SK-N-SH (cell line): ENCODE measurements around the gene CDKN1B. TPM values are rescaled to one million over a fixed set of nuclear protein-coding genes. Genes with fewer than 3 reads are reported as not detected.

Experiments used
- CTCF ChIA-PET: fragments of 300-600, 350-600 bp; formaldehyde crosslinking; extraction: SDS; loops from one replicate; lab custom pipeline; 2021; lab: Yijun Ruan, JAX
- POLR2A ChIA-PET: fragments of 350-600 bp; sonication (Branson Sonifier 250); formaldehyde crosslinking; extraction: SDS; loops from one replicate; lab custom pipeline; 2020; ENCODE audit warnings: antibody characterized with exemption, inconsistent platforms; lab: Yijun Ruan, JAX
- DNase-seq: peaks from one replicate; pipeline ENCODE4 v3.0.0; 2012
- H2AFZ ChIP-seq: fragments of 200-600 bp; sonication (generic); 2 replicates; pipeline ENCODE4 v1.8.1; 2016; ENCODE audit warnings: antibody characterized with exemption, mild to moderate bottlenecking, low read depth
- H3F3A ChIP-seq: fragments of 200-600 bp; sonication (generic); replicated peaks from 2 replicates; pipeline ENCODE3; 2016; ENCODE audit warnings: antibody characterized with exemption, mild to moderate bottlenecking; ENCODE audit not compliant: insufficient read depth
- H3K27ac ChIP-seq, 2 experiments: fragments of 200-500 bp in 1 of 2; fragments of 200-600 bp in 1 of 2; sonication (Bioruptor generic) in 1 of 2; sonication (generic), shearing (Covaris generic) in 1 of 2; 2 replicates each; pipeline versions ENCODE4 v1.5.1 to v1.6.1; 2014 to 2016; ENCODE audit warnings: low read depth in 2 of 2, inconsistent platforms in 1 of 2, low read length in 1 of 2, mild to moderate bottlenecking in 1 of 2, mixed read lengths in 1 of 2
- H3K27me3 ChIP-seq: fragments of 200-600 bp; sonication (generic), shearing (Covaris generic); 2 replicates; pipeline ENCODE4 v1.6.1; 2016; ENCODE audit warnings: mixed run types; ENCODE audit not compliant: insufficient read depth
- H3K36me3 ChIP-seq, 2 experiments: fragments of 200-500 bp in 1 of 2; fragments of 200-600 bp in 1 of 2; sonication (Bioruptor generic) in 1 of 2; sonication (generic) in 1 of 2; replicated peaks in 1 of 2; 2 replicates each; pipeline versions ENCODE3 to v1.5.1; 2014 to 2016; ENCODE audit warnings: low read length in 1 of 2, mild to moderate bottlenecking in 1 of 2; ENCODE audit not compliant: insufficient read depth in 2 of 2, control insufficient read depth in 1 of 2
- H3K4me1 ChIP-seq, 2 experiments: fragments of 200-500 bp in 1 of 2; fragments of 200-600 bp in 1 of 2; sonication (Bioruptor generic) in 1 of 2; sonication (generic), shearing (Covaris generic) in 1 of 2; 2 replicates each; pipeline versions ENCODE4 v1.5.1 to v1.6.1; 2014 to 2016; ENCODE audit warnings: low read depth in 1 of 2, low read length in 1 of 2, mixed run types in 1 of 2; ENCODE audit not compliant: insufficient read depth in 2 of 2, control insufficient read depth in 1 of 2
- H3K4me2 ChIP-seq: fragments of 200-600 bp; sonication (generic), shearing (Covaris generic); 2 replicates; pipeline ENCODE4 v1.6.1; 2017; ENCODE audit warnings: mixed run types
- H3K4me3 ChIP-seq, 2 experiments: fragments of 200-500 bp in 1 of 2; fragments of 200-600 bp in 1 of 2; sonication (Bioruptor generic) in 1 of 2; sonication (generic), shearing (Covaris generic) in 1 of 2; 2 replicates each; pipeline versions ENCODE4 v1.5.1 to v1.8.1; 2014 to 2016; ENCODE audit warnings: low read depth in 2 of 2, inconsistent platforms in 1 of 2, low read length in 1 of 2, mild to moderate bottlenecking in 1 of 2, mixed read lengths in 1 of 2, moderate library complexity in 1 of 2
- H3K79me2 ChIP-seq: fragments of 200-600 bp; sonication (generic); 2 replicates; pipeline ENCODE4 v1.8.1; 2017; ENCODE audit warnings: mild to moderate bottlenecking; ENCODE audit not compliant: insufficient read depth
- H3K9ac ChIP-seq: fragments of 200-600 bp; sonication (generic); 2 replicates; pipeline ENCODE4 v1.6.1; 2017; ENCODE audit warnings: mixed run types
- H3K9me2 ChIP-seq: fragments of 200-600 bp; sonication (generic); 2 replicates; pipeline ENCODE4 v1.6.1; 2017; ENCODE audit warnings: mixed run types
- H3K9me3 ChIP-seq: fragments of 200-600 bp; sonication (generic); 2 replicates; pipeline ENCODE4 v1.6.1; 2017; ENCODE audit warnings: mixed run types, mild to moderate bottlenecking, moderate library complexity
- H4K20me1 ChIP-seq: fragments of 200-600 bp; sonication (generic); 2 replicates; pipeline ENCODE4 v1.6.1; 2017; ENCODE audit warnings: mild to moderate bottlenecking, mixed run types; ENCODE audit not compliant: insufficient read depth
- ELF1 ChIP-seq: IDR thresholded peaks from 2 replicates; pipeline ENCODE4 v1.4.0; 2012
- EZH2phosphoT487 ChIP-seq: fragments of 200-600 bp; sonication (generic); IDR thresholded peaks from 2 replicates; pipeline ENCODE4 v1.6.1; 2017; ENCODE audit warnings: low read depth, mixed run types, mild to moderate bottlenecking, antibody characterized with exemption, moderate library complexity, borderline replicate concordance
- GABPA ChIP-seq: IDR thresholded peaks from 2 replicates; pipeline ENCODE4 v1.4.0; 2012; ENCODE audit warnings: low read depth, mild to moderate bottlenecking
- GATA2 ChIP-seq: sonication (generic); formaldehyde crosslinking; IDR thresholded peaks from 2 replicates; pipeline ENCODE4 v1.5.0; 2020; ENCODE audit warnings: mild to moderate bottlenecking, missing genetic modification reagents
- IRF3 ChIP-seq: fragments of 150-350 bp; IDR thresholded peaks from 2 replicates; pipeline ENCODE4 v1.6.1; 2016; ENCODE audit warnings: mild to moderate bottlenecking, low read depth, low read length
- NFIC ChIP-seq: IDR thresholded peaks from 2 replicates; pipeline ENCODE4 v1.4.0; 2012; ENCODE audit warnings: borderline replicate concordance
- PBX3 ChIP-seq: IDR thresholded peaks from 2 replicates; pipeline ENCODE4; 2012
- RAD21 ChIP-seq: IDR thresholded peaks from 2 replicates; pipeline ENCODE4 v1.6.1; 2012; ENCODE audit warnings: mild to moderate bottlenecking, low read length
- RCOR1 ChIP-seq: fragments of 150-350 bp; IDR thresholded peaks from 2 replicates; pipeline ENCODE4 v1.6.1; 2017; ENCODE audit warnings: antibody characterized with exemption, low read length
- REST ChIP-seq: IDR thresholded peaks from 2 replicates; pipeline ENCODE4 v1.6.1; 2012; ENCODE audit warnings: mild to moderate bottlenecking, low read depth, low read length, moderate library complexity
- TEAD4 ChIP-seq: IDR thresholded peaks from 2 replicates; pipeline ENCODE4 v1.4.0; 2012; ENCODE audit warnings: mild to moderate bottlenecking, borderline replicate concordance; ENCODE audit not compliant: insufficient read depth
- USF2 ChIP-seq: fragments of 150-350 bp; IDR thresholded peaks from 2 replicates; pipeline ENCODE4 v1.6.1; 2017; ENCODE audit warnings: antibody characterized with exemption, low read length, low read depth, borderline replicate concordance
- YY1 ChIP-seq: IDR thresholded peaks from 2 replicates; pipeline ENCODE4 v1.4.0; 2012; ENCODE audit warnings: low read depth, mild to moderate bottlenecking
- ZBTB33 ChIP-seq: IDR thresholded peaks from 2 replicates; pipeline ENCODE4 v1.4.0; 2012; ENCODE audit warnings: low read depth, borderline replicate concordance
- WGBS: methylation state at CpG from one replicate; pipeline ENCODE4 v1.1.6; 2017; ENCODE audit warnings: low lambda C conversion rate; 5-methylcytosine and 5-hydroxymethylcytosine counted together
- polyA plus RNA-seq, 3 experiments: library from polyadenylated mRNA; depleted of rRNA; stranded (reverse); fragments of >200 nt; gene quantifications; 2 replicates each; pipeline ENCODE4 v1.2.3, GENCODE V29; 2012

Gene CDKN1B
- polyA plus RNA-seq, 1 of the 3 experiments (the other 2 are of a cell fraction) = 9.2 TPM

GRCh38 chr12:12673296-12673695, 43.9 kb upstream of the CDKN1B start:
- H3K9me2 ChIP-seq = no peaks in the 10 kb centered on the region
- TF ChIP-seq RAD21 = no peak
- no peak for TF ChIP-seq ZBTB33
- no peak for TF ChIP-seq NFIC
- TF ChIP-seq GABPA = no peak
- TF ChIP-seq YY1 = no peak
- TF ChIP-seq RCOR1 = no peak
- TF ChIP-seq PBX3 = no peak
- TF ChIP-seq ELF1 = no peak
- TF ChIP-seq IRF3 = no peak
- no peak for TF ChIP-seq EZH2phosphoT487
- no peak for TF ChIP-seq GATA2 (CRISPR knock-in tag)
- no peak for TF ChIP-seq TEAD4
- no peak for TF ChIP-seq REST
- no peak for TF ChIP-seq USF2
- H3K27me3 ChIP-seq = no peaks in the 10 kb centered on the region
- no peaks in the 10 kb centered on the region for H4K20me1 ChIP-seq
- 89% methylated on average over 3 of the region's 3 CpGs for WGBS
- ChIA-PET POLR2A (no interaction called here), CTCF (interaction anchor here (0.6 to 0.9 kb wide), 3 partner anchors 8 to 115 kb away, joined by 3 read pairs; no protein-coding TSS in a partner anchor)
- no peaks in the 10 kb centered on the region for H3F3A ChIP-seq
- no peak overlapping the region for H3K4me3 ChIP-seq
- H3K9ac ChIP-seq = no peak overlapping the region
- no peak overlapping the region for H2AFZ ChIP-seq
- H3K4me2 ChIP-seq = no peak overlapping the region
- no peaks in the 10 kb centered on the region for H3K9me3 ChIP-seq
- peaks cover 3 to 4% of the 10 kb centered on the region in 2 experiments; a peak in 1 of 4 replicates for H3K4me1 ChIP-seq
- DNase-seq = no peak
- no peak overlapping the region for H3K27ac ChIP-seq
- H3K36me3 ChIP-seq = no peaks in the 10 kb centered on the region
- no peaks in the 10 kb centered on the region for H3K79me2 ChIP-seq
